ENCODE data around the gene SECISBP2.

GRCh38 chr9:89313842-89314241 lies 4.5 kb upstream of the SECISBP2 start:
- TF ChIP-seq POLR2A (IDR thresholded peaks at IDR 0.05), result no peak
- no peak for TF ChIP-seq CTCF (IDR thresholded peaks at IDR 0.05)
- no peak for TF ChIP-seq EP300 (IDR thresholded peaks at IDR 0.05)
